A673 (cell line): ENCODE results near the gene PIAS1. TPM values are rescaled to one million over a fixed set of nuclear protein-coding genes. Genes with fewer than 3 reads are reported as not detected.

Source experiments
- BruUV-seq: library from RNA; stranded (reverse); fragments of 400-500 nt; replicated peaks from 2 replicates; lab custom pipeline; 2021; lab: Mats Ljungman, UMichigan
- CTCF ChIA-PET: fragments of 300-600 bp; sonication (Branson Sonifier 250); formaldehyde crosslinking; loops from one replicate; lab custom pipeline; 2022; ENCODE audit warnings: antibody characterized with exemption; lab: Charles Lee
- POLR2A ChIA-PET: fragments of 300-600 bp; sonication (Branson Sonifier 250); formaldehyde crosslinking; loops from one replicate; lab custom pipeline; 2022; ENCODE audit warnings: antibody characterized with exemption; ENCODE audit not compliant: low non-redundant PET; lab: Charles Lee
- DNase-seq: peaks from one replicate; pipeline ENCODE4 v3.0.0-alpha.2; 2015; ENCODE audit warnings: low spot score
- H3K27ac ChIP-seq: fragments of 200-600 bp; sonication (generic); 2 replicates; pipeline ENCODE4 v1.5.1; 2016; ENCODE audit warnings: mixed run types, low read depth, mild to moderate bottlenecking, mixed read lengths, antibody characterized with exemption, low read length; ENCODE audit not compliant: poor library complexity, severe bottlenecking
- H3K27me3 ChIP-seq: fragments of 200-600 bp; sonication (generic); replicated peaks from 2 replicates; pipeline ENCODE4 v1.6.1; 2017; ENCODE audit warnings: mixed run types, low read depth, mild to moderate bottlenecking, mixed read lengths, antibody characterized with exemption, low read length; ENCODE audit not compliant: insufficient read depth, poor library complexity
- H3K36me3 ChIP-seq: fragments of 200-600 bp; sonication (generic); 2 replicates; pipeline ENCODE4 v1.6.1; 2016; ENCODE audit warnings: mixed run types, mild to moderate bottlenecking, mixed read lengths, antibody characterized with exemption, low read length; ENCODE audit not compliant: insufficient read depth, poor library complexity, severe bottlenecking
- H3K4me1 ChIP-seq: fragments of 200-600 bp; sonication (generic); 2 replicates; pipeline ENCODE4 v1.6.1; 2017; ENCODE audit warnings: mixed run types, mild to moderate bottlenecking, mixed read lengths, antibody characterized with exemption, low read length; ENCODE audit not compliant: insufficient read depth, poor library complexity, severe bottlenecking
- H3K4me3 ChIP-seq: fragments of 200-600 bp; sonication (generic); 2 replicates; pipeline ENCODE4 v1.5.1; 2016; ENCODE audit warnings: low read depth, mixed run types, mild to moderate bottlenecking, mixed read lengths, low read length; ENCODE audit not compliant: poor library complexity, severe bottlenecking
- H3K9me3 ChIP-seq: fragments of 200-600 bp; sonication (generic); 2 replicates; pipeline ENCODE4 v1.6.1; 2016; ENCODE audit warnings: mixed run types, low read depth, mild to moderate bottlenecking, mixed read lengths, antibody characterized with exemption, low read length; ENCODE audit not compliant: poor library complexity, severe bottlenecking
- EZH2 ChIP-seq: fragments of 200-600 bp; sonication (generic); IDR thresholded peaks from 2 replicates; pipeline ENCODE4 v1.6.1; 2017; ENCODE audit warnings: borderline replicate concordance, low read depth, mild to moderate bottlenecking, mixed read lengths, antibody characterized with exemption, low read length; ENCODE audit not compliant: poor library complexity, severe bottlenecking
- intact Hi-C: fragments of 100-400 bp; cut with micrococcal nuclease; formaldehyde crosslinking; loops from one replicate; pipeline ENCODE4 v1.10.0; 2022; ENCODE audit not compliant: unreplicated experiment
- total RNA-seq: library from RNA; stranded (reverse); gene quantifications from 2 replicates; pipeline ENCODE4 v1.2.3, GENCODE V29; 2021
- TF ChIP-seq, protein P1 (sequence below): fragments of 300-800, 200-600 bp; sonication (generic); conservative IDR thresholded peaks from 2 replicates; pipeline ENCODE4 v1.5.1; 2017; ENCODE audit warnings: low read depth, mild to moderate bottlenecking, antibody characterized with exemption, low read length, moderate library complexity, mixed read lengths

The PIAS1 gene
- total RNA-seq, 1 experiment from 2014 or later = 40.2 TPM

DNA sequence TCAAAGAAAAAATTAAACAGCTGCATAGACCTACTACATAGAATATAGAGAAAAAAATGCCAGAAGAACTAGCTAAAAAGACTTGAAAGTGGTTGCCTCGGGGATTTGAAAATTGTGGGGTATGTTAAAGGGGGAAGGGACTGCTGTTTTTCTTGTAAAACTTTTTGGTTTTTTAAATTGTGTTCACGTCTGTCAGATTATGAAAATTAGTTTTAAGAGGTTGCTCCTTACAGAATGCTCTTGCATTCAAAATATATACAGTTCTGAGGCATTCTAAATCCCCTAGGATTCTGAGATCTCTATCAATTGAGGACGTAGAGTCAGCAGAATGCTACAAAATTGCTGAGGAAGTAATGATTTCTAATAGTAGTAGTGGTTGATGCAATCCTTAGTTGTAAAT lies 28.6 kb downstream of the PIAS1 start:
- TF ChIP-seq, protein P1, sequence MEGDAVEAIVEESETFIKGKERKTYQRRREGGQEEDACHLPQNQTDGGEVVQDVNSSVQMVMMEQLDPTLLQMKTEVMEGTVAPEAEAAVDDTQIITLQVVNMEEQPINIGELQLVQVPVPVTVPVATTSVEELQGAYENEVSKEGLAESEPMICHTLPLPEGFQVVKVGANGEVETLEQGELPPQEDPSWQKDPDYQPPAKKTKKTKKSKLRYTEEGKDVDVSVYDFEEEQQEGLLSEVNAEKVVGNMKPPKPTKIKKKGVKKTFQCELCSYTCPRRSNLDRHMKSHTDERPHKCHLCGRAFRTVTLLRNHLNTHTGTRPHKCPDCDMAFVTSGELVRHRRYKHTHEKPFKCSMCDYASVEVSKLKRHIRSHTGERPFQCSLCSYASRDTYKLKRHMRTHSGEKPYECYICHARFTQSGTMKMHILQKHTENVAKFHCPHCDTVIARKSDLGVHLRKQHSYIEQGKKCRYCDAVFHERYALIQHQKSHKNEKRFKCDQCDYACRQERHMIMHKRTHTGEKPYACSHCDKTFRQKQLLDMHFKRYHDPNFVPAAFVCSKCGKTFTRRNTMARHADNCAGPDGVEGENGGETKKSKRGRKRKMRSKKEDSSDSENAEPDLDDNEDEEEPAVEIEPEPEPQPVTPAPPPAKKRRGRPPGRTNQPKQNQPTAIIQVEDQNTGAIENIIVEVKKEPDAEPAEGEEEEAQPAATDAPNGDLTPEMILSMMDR = no peak
- TF ChIP-seq EZH2 = no peak
- CTCF ChIA-PET = no interaction called here
- Histone ChIP-seq H3K9me3 (no peaks in the 10 kb centered on the region), H3K4me1 (peaks cover 50% of the 10 kb centered on the region), H3K4me3 (no peak overlapping the region), H3K27me3 (no peaks in the 10 kb centered on the region), H3K36me3 (peaks cover 3% of the 10 kb centered on the region), H3K27ac (no peak overlapping the region)
- intact Hi-C loops = no loop called here
- POLR2A ChIA-PET = no interaction called here
- no TSS peak for BruUV-seq
- DNase-seq = no peak

DNA sequence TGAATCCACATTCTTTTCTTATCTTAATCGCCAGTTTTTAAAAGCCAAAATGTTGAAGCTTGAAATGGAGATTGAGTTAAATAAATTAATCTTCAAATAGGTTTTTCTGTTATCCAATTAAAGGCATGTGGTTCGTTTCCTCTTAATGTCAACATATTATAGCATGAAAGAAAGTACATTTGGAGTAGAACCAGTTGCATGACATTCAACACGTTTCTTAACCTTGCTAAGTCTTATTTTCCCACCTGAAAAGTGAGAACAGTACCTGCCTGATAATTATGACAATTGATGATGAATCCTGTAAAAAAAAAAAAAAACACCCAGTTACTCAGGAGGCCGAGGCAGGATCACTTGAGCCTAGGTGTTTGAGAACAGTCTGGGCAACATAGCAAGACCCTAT lies 29.3 kb downstream of the PIAS1 start:
- BruUV-seq = no TSS peak
- peaks cover 42% of the 10 kb centered on the region for H3K4me1 ChIP-seq
- intact Hi-C loops = no loop called here
- H3K36me3 ChIP-seq = peaks cover 3% of the 10 kb centered on the region
- TF ChIP-seq, protein P1 = no peak
- TF ChIP-seq EZH2 = no peak
- H3K4me3 ChIP-seq = no peak overlapping the region
- H3K27me3 ChIP-seq = no peaks in the 10 kb centered on the region
- no peaks in the 10 kb centered on the region for H3K9me3 ChIP-seq
- no peak overlapping the region for H3K27ac ChIP-seq
- POLR2A ChIA-PET = no interaction called here
- CTCF ChIA-PET = no interaction called here
- DNase-seq = no peak

DNA sequence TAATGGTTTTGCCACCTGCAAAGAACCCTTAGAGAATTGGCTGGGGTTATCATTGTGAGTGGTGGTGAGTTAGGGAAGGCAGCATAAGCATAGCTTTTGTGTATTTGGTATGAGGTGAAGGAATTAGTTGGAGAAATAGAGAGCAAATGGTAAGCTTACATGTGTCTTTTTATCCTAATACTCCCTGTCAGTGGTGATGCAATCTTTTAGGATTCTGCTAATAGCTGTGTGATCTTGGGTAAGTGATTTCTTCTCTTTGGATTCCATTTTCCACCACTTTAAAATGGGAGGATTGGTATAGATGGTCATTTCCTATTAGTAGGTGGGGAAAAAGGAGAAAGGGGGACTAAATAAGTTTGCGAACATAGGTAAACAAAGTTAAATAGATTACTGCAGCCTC lies 30.9 kb downstream of the PIAS1 start:
- intact Hi-C loops = no loop called here
- no peak overlapping the region for H3K27ac ChIP-seq
- ChIA-PET CTCF (no interaction called here), POLR2A (no interaction called here)
- TF ChIP-seq, protein P1 = no peak
- no peak for TF ChIP-seq EZH2
- no peak overlapping the region for H3K4me3 ChIP-seq
- no TSS peak for BruUV-seq
- no peak for DNase-seq
- H3K4me1 ChIP-seq = peaks cover 39% of the 10 kb centered on the region
- H3K9me3 ChIP-seq = no peaks in the 10 kb centered on the region
- H3K27me3 ChIP-seq = no peaks in the 10 kb centered on the region
- H3K36me3 ChIP-seq = peaks cover 3% of the 10 kb centered on the region
